NCI-H526 (cell line): ENCODE measurements around the gene DDX17.

ENCODE experiments used
- DNase-seq, 2 experiments: peaks; one replicate each; lab custom pipeline; 2025; lab: John Stamatoyannopoulos, UW

The DDX17 gene

DNA sequence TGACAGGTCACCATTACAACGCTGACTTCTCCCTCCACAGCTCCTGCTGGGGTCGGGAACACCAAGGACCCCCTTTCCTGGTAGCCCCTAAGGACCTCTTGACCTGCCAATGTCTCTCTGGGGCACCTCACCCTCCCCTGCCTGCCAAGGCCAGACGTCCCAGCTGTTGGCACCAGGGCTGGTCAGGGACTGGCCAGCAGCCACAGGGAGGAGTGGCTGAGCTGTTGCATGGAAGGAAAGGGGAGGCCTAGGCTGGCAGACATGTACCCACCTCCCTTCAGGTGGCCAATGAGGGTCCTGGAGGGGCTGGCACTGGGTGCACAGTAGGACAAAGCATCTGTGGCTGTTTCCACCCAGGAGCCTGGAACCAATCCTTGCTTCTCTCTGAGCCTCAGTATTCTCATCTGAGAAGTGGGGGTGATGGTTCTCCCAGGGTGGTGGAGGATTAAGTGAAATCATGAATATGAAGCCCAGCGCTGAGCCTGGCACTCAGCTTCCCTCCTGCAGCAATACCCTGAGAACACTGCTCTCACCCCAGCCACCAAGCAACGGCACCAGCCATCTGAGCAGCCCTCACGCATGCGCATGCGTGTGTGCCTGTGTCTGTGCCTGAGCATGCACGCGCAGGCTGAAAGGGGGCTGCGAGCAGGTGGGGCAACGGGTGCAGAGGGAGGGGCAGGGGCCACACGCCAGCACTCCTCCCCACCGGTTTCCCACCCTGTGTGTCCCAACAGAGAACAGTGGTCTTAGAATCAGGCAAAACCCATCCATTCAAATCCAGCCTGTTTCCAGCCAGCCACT, 57.0 kb downstream of the DDX17 start:
- no peak for DNase-seq

DNA sequence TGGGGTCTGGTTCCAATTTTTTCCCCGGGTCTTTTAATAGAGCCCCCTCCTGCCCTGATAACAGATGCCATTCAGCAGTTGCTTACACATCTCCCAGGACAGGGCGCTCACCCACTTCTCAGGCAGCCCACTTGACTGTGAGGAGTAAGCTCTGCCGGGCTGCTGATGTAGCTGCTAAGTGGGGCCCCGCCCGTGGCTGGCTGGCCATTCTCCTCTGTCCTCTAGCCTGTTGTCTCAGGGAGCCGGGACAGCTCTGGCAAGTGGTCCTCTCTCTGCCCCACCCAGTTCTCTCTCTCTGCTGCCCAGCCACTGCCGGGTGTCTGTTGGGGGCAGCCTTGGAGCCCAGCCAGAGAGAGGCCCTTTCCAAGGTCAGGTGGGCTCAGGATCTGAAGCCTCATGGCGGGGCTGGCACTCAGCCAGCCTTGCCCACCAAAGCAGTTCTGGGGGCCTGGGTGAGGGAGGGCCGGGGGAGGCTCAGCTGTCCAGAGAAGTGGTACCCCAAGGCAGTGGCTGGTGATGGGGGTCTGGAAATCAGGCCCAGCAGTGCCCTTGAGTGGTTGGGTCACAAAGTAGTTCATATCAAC, 60.0 kb downstream of the DDX17 start:
- no peak for DNase-seq

DNA sequence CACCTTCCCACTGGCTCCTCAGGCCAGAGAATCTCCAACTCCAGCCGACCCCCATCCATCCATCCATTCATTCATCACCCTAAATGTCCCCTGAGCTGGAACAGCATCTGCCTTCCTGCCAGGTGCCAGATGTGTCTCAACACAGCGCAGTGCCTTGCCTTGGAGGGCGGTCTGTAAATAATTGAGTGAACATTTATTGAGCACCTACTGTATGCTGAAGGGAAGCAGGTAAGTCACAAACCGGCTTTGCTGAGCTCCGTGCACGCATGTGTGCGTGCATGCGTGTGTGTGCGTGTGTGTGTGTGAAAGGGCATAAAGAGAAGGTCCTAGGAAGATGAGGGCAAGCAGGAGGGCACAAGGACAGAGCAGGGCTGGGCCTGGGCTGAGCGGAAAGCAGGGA, 61.3 kb downstream of the DDX17 start:
- DNase-seq: no peak

DNA sequence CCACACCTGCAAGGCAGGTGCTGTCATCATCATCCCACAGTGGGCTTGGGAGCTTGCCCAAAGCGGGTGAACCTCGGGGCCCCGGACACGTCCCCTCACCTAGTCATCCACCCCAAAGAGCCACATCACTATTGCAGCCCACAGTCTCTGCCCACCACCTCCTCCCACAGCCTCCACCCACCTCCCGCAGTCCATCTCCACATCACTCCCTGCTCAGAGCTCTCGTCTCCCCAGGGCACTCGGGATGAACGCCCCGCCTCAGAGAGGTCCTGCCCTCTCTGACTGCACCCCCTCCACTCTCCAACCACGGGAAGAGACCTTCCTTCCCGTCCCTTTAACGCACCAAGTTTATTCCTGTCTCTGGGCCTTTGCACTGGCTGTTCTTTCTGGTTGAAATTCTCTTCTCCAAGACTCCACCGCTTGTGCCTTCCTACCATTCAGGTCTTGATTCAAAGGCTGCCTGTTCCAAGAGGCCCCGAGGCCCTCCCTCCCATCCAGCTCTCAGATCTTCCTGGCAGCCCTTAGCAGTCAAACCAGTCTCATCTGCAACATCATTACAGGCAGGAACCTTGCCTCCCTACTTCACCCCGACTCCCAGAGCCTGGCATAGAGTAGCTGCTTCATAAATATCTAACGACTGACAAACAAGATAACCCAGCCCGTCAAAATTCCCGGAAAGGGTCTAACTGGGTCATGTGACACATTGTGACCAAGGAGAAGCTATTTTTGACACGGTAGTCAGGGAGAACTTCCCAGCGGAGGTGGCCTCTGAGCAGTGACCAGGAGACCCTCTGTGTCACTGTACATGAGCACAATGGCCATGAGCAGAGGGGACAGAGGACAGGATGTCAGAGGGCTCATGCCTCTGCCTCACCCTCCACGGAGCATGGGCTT, 62.2 kb downstream of the DDX17 start:
- no peak for DNase-seq

DNA sequence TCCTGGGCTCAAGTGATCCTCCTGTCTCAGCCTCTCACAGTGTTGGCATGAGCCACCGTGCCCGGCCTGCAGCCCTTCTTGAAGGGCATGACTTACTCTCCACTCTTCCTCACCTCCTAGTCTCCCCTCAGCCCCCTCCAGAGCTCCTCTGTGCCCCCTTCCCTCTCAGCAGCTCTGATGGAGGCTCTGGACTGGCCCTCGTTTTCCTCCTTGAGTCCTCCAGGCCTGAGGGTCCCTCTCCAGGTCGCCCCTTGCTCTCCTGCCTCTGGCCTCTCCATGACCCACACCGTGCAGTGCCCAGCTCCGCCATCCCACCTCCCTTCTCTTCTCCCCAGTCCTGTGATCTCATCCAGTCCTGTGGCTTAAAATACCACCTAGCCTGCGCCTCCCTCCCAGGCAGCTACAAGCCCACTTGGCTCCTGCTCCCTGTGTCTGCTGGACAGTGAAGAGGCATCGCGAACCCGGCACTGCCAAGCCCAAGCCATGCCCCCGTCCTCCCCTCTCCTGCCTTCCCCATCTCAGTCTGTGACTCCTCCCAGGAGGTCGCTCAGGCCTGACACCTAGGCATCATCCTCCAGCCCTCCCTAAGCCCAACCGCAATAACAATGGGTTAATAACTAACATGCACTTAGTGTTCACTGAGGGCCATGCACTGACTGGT, 63.0 kb downstream of the DDX17 start:
- no peak for DNase-seq

DNA sequence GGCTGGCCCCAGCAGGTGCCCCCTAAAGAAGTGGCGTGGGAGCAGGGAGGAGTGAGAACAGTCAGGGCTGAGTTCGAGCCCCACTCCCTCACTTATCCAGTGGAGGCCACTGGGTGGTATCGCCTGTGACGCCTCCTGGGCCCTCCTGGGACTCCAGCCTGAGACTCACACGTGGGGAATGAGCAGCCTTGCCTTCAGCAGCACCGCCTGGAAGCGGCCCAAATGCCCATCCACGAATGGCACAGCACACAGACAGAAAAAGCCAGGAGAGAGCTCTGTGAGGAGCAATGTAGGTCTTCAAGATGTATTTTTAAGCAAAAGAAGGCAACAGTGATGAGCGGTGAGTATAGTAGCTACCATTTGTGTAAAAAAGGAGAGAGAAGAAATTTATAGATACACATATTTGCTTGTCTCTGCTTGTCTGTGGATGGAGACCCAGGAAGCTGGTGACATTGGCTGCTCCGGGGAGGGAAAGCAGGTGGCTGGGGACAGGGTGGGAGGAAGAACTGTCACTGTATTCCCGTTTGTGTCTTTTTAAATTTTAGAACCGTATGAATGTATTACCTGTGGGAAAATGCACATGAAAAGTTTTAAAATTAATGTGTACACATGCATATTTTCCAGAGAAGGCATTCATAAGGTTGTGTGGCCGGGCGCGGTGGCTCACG, 64.4 kb downstream of the DDX17 start:
- no peak for DNase-seq

DNA sequence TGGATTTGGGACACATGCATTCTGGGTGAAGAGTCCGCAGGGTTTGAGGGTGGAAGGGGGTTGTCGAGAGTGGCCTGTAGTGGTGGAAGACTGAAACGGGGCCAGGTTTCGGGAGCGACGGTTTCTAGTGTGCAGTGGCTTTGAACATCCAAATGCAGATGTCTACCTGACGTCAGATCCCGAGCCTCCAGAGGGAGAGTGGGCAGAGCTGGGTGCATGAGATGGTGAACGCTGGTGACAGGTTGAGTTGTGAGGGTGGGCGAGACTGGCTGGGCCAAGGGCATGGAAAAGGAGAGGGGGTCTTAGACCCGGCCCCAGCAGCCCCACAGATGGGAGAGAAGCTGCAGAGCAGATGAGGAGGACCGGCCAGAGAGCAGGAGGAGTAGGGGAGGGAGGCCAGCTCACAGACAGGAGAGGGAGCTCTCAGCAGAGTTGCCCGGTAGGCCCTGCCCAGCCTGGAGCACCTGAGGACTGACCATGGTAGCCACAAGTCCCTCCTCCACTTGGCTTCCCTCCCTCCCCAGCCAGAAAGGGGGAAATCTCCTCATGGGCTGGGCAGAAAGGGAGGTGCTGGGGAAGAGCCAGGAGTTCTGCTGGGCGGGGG, 65.3 kb downstream of the DDX17 start:
- DNase-seq: no peak

DNA sequence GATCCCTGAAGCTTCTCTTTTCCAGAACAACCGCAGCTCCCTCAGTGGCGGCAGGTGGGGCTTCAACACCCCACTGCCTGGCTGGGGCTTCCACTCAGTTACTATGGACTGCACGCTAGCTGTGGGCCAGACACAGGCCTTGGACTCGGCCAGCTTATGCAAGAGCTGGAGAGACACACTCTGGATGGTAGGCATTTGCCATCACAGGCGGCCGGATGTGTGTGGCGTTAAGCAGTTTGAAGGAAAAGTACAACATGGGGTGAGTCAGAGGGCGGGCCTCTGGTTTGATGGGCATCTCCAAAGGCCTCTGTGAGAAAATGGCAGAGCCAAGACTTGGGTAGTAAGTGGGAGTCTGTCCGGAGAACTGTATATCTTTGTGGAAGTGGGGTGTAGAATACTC, 68.7 kb downstream of the DDX17 start:
- no peak for DNase-seq

DNA sequence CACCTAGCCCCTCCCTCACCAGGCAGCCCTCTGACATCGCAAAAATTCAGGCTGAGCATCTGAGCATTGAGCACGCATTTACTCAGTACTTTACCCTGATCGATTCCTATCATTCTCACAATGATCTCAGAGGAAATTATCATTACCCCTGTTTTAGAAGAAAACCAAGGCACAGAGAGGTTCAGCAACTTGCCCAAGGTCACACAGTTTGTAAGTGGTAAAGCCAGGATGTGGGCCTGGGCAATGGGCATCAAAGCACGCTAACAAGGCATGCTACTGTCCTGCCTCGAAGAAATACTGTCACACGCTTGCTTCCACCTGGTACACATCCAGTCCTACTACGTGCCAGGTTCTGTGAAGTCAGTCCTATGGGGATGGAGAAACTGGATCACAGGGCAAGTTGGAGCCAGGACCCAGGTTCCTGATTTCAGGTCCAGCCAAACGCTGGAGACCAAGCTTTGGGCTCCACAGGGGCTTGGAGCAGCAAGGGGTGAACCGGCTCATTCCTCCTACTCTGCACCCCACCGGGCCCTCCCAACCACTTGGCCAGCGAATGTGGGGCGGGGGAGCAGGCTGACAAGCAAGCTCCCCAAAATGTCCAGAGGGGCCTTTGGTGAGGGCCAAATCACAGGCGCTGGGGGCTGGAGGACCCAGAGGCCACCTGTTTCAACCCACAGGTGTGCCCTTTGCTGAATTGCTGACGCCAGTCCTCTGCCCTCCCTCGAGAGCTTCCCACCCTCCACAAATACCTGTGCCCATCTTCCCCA, 69.3 kb downstream of the DDX17 start:
- DNase-seq: no peak

DNA sequence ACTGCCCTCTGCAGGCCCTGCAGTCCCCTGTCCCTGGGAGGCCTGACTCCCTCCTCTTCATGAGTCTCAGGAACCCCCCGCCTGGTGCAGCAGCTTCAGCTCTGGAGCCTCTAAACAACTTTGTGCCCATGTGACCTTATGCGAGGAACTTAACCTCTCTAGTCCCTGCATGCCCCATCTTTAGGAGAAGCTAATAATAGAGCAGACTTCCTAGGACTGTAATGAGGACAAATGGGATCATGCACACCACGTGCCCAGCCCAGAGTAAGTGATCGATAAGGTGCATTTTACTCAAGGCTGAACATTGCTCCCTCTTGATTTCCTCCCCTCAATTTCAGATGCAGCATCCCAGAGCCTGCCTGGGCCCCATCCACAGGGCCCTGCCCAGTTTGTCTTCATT, 70.1 kb downstream of the DDX17 start:
- no peak for DNase-seq

DNA sequence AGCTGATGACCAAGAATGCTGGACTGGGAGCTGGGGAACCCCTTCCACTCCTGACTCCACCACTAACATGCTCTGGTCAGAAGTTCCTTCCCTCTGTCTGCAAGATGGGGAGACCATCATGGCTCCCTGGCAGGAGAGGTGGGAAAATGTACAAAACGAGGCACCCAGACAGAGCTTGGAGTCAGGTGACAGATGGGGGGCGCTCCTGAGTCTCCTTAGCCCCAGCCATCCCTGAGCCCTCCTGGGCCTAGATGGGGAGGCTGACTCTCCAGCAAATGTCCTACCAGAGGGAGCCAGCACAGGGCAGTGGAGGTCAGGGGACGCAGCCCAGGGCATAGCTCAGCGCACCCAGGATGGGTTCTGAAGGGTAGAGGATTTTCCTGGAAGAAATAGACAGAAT, 71.1 kb downstream of the DDX17 start:
- no peak for DNase-seq

DNA sequence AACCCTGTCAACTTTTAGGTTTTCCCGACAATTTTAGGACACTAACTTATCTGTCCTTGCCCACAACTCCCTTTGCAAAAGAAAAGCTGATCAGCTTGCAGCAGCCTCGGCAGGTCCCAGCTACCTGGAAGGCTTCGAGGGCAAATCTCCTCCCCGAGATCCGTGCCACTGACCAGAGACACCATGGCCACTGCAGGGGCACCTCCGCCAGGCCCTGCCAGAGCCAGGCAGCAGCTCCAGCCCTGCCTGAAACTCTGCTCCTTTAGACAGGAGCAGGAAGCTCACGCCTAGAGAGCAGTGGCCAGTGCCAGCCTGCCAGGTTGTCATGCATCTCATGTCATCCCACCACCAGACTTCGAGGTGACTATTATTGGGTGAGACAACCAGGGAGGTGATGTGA, 72.2 kb downstream of the DDX17 start:
- no peak for DNase-seq
